HG03196 (cell line): ENCODE results near the gene AGO4.
"Not testable (repeated sequence)": the region's sequence is repeated elsewhere in the genome, so short reads cannot be mapped to it uniquely, and the experiment has no call there.

Experiments used
- ATAC-seq: cut with Tn5 transposase; IDR thresholded peaks from one replicate; pipeline ENCODE4 v1.9.1; 2021; ENCODE audit not compliant: unreplicated experiment

Gene AGO4

DNA sequence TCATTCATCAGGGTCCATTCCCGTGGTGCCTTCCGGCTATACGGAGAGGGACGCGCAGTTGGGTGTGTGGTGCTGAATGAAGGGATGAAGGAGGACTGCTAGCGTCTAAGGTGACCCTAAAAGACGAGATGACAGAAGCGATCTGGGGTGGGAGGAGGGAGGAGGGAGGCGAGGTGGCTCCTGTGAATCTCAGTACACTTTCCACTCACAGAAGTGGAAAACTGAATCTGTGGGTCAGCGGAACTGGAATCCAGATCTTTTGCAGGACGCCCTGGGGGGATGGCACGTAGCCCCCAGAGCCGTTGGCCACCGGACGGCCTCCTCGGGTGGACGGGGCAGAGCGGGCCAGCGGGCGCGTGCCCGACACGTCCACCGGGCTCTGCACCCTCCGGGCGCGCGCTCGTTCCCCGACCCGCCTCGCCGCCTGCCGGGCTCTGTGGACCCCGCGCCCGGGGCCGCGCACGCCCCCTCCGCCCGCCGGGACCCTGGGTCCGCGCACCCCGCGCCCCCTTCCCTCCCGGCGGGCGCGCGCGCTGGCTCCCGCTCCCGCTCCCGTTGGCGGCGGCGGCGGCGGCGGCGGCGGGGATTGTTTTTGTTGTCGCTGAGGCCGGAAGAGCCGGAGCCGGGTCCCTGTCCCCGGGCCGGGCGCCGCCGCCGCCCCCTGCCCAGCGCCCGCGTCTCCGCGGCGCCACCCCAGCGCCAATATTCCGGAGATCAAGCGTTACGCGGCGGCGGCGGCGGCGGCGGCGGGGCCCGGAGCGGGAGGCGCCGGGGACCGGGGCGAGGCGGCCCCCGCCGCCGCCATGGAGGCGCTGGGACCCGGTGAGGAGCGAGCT, at the start of gene AGO4:
TSS of gene AGO4 (plus strand) at position 403 of the 836 bp plus-strand sequence. CDS start at position 804, 401 bp downstream.
- ATAC-seq: no peak

DNA sequence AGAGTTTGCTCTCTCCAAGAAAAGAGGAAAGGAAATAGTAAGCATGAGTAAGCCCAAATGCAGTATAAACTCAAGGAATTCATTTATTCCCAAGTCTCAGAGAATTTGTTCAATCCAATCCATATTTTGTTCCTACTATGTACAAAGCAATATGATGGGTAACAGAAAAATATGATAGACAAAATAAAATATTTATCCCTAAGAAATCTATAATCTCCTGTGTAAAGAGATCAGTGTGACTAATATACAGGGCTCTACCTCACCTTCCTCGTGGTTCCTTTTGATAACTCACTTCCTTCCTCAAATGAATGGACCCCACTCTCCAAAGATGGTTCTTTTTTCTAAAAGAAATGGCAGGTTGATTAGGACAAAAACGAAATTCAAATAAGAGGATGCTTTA, 45.7 kb upstream of the AGO4 start:
- no peak for ATAC-seq

DNA sequence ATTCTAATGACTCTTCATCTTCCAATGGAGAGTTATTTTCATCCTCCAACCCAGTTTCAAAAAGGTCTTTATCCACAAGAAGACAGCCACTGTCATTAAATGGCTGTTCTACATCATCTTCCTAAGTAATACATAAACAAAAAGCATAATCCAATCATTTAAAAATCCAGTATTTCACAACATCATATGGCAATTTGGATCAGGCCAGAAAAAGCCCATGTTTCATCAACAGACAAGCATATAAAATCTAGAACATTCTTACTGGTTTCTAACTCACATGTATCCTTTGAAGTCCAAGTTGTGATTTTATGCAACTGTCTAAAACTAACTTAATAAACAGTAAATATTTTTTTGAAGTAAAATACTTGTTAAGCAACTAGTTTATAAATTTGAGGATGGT, 44.6 kb upstream of the AGO4 start:
- ATAC-seq: no peak

DNA sequence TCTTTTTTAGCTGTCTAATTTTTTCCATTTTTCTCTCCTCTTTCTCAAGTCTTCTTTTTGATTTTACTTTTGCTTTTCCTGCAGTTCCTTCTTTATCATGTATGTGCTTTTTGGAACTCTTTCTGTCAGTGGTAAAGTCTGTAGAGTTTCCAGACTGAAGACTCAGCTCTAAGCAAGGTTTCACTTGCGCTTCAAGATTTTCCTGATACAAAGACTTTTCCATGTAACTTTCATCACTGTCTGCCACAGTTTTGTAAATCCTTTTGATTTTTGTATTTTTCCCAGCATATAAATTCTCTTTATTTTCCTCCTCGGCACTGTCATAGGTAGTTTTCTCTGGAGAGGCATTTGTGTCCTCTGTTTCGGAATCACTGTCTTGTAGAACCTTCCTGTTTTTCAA, 43.5 kb upstream of the AGO4 start:
- no peak for ATAC-seq

DNA sequence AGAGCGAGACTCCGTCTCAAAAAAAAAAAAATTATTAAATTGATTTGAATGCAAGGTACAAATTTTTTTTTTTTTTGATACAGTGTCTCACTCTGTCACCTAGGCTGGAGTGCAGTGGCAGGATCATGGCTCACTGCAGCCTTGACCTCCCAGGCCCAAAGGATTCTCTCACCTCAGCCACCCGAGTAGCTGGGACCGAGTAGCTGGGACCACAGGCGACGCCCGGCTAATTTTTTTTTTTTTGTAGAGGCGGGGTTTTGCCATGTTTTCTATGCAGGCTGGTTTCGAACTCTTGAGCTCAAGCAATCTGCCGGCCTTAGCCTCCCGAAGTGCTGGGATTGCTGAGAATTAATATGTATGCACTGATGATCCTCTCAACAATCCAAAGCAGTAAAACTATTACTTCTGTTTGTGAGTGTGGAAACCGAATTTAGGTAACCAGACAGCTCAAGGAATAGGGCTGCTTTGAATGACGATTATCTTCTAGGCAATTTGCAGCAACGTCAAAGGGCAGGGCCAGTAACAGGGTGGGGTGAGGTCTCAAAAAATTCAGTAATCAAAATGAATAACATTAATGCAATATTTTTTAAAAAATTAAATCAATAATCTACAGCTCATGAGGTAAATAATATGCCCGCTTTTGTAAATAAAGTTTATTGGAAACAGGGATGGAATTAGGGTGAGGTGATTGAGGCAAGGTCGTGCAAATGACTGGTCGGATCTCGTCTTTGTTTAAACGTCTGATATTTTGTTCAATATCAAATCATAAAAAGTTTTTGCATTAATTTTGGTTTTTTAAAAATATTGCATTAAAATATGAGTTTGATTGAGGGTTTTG, 39.2 kb upstream of the AGO4 start:
- no peak for ATAC-seq

DNA sequence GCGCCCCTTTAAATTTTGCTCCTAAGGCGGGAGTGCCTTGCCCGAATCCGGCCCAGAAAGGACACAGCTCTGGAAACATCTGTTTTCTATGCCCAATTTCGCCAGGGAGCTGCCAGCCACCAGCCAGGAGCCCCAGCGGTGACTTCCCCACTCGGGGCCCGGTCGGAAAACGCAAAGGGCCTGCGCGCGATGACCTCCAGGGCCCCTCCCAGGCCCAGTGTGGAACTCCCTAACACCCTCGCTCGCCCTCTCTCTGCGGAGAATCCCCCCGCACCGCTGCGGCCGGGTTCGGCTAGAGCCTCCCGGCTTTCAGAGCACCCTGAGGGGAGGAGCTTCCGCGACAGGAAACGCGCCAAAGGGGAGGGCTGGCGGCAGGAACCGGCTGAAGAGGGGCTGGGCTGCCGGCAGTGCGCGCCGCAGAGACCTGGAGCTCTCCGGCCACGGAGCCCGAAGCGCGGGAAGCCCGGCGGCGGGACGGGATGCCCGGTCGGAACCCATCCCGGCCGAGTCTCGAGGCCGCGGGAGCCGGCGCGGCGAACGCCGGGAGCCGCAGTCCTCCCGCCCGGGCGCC, 38.5 kb upstream of the AGO4 start:
- ATAC-seq: peak; percentile 78

DNA sequence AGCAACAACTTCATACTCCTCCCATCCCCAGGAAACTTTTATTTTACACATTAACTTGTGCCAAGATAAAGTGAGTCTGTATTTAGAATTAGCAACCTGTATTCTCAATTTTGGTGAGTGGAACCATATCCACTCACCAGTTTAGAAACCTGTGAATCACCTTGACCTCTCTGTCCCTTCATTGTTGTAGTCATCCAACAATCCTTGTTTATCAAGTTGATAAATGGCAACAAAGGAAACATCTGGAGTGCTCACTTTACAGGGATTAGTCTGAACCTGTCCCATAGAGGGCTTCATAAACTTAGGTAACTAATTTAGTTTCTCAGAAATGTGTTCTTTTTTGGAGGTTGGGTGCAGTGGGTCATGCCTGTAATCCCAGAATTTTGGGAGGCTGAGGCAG, 34.1 kb upstream of the AGO4 start:
- no peak for ATAC-seq

DNA sequence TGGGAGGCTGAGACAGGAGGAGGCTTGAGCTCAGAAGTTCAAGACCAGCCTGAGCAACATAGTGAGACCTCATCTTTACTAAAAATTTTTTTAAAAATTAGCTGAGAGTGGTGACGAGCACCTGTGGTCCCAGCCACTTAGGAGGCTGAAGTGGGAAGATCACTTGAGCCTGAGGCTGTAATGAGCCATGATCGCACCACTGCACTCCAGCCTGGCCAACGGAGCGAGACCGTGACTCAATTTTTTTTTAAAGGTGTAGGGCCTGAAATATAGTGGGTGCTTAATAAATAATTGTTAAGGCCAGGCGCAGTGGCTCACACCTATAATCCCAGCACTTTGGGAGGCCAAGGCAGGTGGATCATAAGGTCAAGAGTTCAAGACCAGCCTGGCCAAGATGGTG, 31.6 kb upstream of the AGO4 start:
- not testable (repeated sequence) for ATAC-seq

DNA sequence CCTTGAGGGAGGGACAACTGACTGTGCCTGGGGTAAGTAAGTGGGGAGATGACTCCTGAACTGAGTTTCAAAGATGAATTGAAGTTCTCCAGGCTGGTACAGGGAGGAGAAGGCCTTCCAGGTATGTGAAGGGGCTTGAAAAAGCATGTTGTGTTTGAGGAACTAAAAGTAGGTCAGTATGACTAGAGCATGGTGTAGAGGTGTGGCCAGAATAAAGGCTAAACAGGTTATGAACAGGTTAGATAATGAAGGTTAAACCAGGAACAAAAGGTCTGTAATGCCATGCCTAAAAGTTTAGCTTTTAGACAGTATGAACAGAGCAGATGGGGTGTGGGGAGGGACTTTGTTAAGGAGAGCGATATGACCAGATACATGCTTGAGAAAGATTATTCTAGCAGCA, 30.7 kb upstream of the AGO4 start:
- ATAC-seq: no peak

DNA sequence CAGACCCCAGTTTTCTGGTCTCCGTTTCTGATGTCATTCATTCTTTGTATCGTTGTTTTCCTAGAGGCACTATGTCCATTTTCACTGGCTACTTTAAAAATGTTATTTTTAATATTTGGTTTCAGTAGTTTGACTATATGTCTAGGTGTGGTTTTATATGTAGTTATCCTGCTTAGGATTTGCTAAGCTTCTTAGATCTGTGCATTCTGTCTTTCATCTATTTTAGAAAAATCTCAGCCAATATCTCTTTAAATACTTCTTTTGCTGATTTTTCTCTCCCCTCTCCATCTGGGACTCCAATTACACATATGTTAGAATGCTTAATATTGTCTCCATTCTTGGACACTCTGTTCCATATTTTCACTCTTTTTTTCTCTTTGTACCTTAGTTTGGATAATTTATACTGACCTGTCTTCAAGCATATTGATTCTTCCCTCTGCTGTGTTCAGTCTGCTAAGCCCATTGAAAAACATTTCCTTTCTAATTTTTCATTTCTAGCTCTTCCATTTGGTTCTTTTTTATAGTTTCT, 24.7 kb upstream of the AGO4 start:
- ATAC-seq: no peak

DNA sequence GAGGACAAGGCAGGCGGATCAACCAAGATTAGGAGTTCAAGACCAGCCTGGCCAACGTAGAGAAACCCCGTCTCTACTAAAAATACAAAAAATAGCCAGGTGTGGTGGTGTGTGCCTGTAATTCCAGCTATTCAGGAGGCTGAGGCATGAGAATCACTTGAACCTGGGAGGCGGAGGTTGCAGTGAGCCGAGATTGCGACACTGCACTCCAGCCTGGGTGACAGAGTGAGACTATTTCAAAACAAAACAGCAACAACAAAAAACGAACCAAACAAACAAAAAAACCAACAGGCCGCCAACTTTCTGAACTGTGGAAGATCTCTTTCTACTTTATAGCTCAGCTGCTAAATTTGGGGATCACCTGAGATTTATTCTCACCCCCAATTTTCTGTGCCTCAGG, 23.5 kb upstream of the AGO4 start:
- not testable (repeated sequence) for ATAC-seq

DNA sequence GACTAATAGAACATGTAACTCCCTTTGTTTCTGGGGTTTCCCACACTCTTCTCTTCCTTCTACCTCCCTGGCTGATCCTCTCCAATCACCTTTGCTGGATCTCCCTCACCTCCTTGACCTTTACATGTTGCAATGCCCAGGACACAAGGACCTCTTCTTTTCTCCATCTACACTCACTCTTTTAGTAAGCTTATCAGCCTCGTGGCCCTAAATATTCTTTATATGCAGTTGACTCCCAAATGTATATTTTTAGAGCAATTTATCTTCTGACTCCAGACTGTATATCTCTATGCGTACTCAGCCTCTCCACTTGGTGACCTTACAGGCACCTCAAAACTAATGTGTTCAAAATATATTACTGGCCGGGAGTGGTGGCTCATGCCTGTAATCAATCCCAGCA, 19.7 kb upstream of the AGO4 start:
- ATAC-seq: no peak

DNA sequence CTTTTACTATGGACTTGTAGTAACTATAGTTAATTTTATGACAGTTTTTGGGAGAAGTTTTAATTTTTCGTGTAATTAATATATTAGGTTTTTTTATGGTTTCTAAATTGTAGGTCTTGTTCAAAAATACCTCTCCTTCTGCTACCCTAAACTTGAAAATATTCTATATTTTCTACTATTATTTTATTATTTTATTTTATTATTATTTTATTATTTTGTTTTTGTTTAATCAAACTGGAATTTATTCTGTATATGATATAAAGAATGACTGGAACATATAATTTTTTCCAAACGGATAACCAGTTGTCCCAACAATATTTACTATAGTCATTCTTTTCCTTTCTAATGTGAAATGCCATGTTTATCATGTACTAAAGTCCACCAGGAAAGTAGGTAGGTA, 17.1 kb upstream of the AGO4 start:
- no peak for ATAC-seq

DNA sequence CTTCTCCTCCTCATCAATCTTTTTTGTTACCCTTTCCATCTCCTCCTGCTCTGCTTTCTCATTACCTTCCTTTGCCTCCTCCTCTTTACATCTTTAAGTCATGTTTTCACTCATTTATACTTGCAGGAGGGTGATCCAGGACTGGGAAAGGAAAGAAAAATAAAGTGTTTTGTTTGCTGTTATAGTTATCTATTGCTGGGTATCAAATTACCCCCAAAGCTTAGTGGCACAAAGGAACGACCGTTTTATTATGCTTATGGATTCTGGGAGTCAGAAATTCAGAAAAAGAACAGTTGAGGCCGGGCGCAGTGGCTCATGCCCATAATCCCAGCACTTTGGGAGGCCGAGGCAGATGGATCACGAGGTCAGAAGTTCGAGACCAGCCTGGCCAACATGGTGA, 12.5 kb upstream of the AGO4 start:
- no peak for ATAC-seq

DNA sequence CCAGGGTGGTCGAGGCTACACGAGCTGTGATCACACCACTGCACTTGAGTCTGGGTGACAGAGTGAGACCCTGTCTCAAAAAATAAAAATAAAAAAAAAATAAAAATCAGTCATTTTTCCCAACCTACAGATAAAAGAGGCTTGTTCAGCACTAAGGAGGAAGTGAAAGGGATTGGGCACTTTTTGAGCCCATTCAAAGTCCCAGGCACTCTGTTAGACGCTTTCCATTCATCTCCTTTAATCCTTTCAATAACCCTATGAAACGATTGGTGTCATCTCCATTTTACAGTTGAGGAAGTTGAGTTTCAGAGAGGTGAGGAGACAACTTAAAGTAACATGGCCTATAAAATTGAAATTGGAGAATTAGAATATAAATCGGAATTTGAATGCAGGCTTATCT, 10.4 kb upstream of the AGO4 start:
- no peak for ATAC-seq

DNA sequence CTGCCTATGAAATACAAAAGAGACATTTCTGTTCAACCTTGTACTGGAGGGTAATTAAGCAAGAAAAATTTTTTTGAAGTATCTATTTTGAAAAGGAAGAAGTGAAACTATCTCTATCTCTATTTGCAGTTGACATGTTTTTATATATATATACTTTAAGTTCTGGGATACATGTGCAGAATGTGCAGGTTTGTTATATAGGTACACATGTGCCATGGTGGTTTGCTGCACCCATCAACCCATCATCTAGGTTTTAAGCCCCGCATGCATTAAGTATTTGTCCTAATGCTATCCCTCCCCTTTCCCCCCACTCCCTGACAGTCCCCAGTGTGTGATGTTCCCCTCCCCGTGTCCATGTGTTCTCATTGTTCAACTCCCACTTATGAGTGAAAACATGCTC, 9.8 kb upstream of the AGO4 start:
- not testable (repeated sequence) for ATAC-seq

DNA sequence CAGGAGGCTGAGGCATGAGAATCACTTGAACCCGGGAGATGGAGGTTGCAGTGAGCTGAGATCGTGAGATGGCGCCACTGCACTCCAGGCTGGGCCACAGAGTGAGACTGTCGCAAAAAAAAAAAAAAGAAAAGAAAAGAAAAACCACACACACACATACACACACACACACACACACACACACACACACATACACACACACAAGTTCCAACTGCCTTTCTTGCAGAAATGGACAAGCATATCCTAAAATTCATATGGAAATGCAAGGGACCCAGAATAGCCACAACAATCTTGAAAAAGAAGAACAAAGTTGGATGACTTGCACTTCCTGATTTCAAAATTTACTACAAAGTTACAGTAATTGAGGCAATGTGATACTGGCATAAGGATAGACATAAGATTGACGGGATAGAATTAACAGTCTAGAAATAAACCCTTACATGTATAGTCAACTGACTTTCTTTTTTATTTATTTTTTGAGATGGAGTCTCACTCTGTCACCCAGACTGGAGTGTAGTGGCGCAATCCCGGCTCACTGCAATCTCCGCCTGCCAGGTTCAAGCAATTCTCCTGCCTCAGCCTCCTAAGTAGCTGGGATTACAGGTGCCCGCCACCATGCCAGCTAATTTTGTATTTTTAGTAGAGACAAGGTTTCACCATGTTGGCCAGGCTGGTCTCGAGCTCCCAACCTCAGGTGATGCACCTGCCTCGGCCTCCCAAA, 7.5 kb upstream of the AGO4 start:
- ATAC-seq: not testable (repeated sequence)

DNA sequence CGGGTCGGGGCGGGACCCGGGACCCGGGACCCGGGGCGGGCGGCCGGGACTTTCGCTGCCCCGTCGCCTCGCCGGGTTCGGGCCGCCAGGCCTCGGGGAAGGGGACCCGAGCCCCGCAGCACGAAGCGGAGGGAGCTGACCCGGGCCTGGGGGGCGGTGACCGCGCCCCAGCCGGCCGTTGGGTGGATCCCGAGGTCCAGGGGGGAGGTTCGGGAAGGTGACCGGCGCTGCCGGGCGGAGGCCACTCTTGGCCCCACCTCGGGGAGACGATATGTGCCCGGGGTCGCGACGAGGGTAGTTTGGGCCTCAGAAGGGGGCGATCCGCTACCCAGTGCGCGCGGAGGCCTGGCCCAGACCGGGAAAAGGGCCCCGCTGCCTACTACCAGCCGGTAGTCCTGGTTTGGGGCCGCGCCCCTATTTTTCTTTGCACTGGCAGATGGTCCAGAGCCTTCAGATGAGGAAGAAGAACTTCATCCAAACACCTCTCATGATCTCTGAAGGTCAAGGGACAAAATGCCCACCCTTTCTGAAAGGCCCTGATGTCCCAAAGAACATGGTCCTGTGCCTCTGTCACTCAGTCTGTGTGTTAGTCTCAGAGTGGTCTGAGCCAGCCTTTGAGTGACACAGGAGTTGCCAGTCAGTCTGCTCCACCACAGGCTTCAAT, 766 bp downstream of the AGO4 start:
- no peak for ATAC-seq

DNA sequence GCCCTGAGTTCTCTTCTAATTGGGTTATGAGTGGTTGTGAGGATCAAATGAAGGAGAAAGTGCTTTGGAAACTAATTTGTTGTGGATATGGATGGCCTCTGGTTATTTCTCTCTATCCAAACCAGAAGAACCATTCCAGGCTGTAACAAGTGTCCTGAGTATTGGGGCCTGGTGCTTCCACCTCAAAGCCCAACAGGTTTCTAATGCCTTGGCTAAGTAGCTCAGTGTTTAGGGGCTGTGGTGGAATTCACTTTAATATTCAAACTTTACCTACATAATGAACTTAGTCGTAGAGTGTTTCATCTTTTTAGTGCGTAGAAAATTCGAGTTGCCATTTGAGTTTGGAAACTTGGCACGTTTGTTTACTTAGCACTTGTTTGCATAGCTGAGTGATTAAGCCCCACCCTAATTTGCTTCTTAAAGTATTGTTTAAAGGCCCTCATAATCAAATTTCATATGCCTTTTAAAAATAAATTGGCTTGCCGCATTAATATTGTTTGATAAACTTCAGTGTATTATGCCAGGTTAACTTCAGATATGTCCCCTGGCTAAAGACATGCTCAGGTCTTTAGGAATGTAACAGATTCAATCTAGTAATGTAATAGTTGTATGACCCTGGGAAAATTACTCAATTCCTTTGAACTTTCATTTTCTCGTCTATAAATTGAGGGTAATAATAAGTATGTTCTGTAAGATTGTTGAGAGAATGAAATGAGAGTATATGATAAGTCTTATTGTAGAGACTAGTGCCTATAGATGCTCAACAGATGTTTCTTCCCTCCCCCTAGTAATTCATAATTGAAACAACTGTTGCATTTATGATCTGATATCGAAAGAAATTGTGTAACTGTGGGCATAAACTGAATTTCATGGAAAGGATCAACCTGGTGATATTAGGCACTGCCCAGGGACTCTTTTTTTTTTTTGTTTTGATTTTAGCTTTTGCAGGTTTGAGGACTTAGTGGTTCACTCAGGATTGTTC, 1.6 kb downstream of the AGO4 start:
- no peak for ATAC-seq
